Measurements from ENCODE around the gene UNC13C.
"Not testable (repeated sequence)": the region's sequence is repeated elsewhere in the genome, so short reads cannot be mapped to it uniquely, and the experiment has no call there.

Gene UNC13C

DNA sequence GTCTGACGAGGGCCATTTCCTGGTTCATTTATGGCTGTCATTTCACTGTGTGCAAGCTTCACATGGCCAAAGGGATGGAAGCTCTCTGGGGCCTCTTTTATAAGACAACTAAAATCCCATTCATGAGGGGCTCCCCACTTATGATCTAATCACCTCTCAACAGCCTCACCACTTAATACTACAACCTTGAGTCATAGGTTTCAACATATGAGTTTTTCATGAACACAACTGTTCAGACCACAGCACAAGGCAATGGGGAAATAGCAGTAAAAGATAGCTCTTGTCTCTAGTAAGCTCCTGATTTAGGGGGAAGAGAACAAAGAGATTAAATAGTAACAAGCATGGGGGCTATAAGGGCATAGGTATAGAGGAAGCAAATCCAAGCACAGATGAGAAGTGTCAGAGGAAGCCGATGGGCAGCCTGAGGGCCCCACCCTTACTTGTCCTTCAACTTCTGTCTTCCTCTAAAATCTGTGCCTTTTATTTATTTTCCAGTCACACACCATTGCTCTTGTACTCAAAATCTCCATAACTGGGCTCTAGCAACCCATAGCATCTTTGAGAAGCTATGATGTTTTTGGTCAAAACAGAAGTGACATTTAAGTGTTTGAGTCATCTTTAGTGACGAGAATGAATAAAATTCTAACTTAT is 329.1 kb downstream of the UNC13C start:
- no peak for DNase-seq

GRCh38 chr15:54307926-54308325 is 329.7 kb downstream of the UNC13C start:
- DNase-seq: no peak

- no peak for DNase-seq
Measured at GRCh38 chr15:54312528-54312927, 334.3 kb downstream of the UNC13C start.

- DNase-seq: no peak
Measured at GRCh38 chr15:54321426-54321825, 343.2 kb downstream of the UNC13C start.

- DNase-seq: no peak
Measured at GRCh38 chr15:54322341-54322740, 344.1 kb downstream of the UNC13C start.

- no peak for DNase-seq
Measured at GRCh38 chr15:54345301-54345700, 367.1 kb downstream of the UNC13C start.

- no peak for DNase-seq
Measured at GRCh38 chr15:54345827-54346226, 367.6 kb downstream of the UNC13C start.

DNA sequence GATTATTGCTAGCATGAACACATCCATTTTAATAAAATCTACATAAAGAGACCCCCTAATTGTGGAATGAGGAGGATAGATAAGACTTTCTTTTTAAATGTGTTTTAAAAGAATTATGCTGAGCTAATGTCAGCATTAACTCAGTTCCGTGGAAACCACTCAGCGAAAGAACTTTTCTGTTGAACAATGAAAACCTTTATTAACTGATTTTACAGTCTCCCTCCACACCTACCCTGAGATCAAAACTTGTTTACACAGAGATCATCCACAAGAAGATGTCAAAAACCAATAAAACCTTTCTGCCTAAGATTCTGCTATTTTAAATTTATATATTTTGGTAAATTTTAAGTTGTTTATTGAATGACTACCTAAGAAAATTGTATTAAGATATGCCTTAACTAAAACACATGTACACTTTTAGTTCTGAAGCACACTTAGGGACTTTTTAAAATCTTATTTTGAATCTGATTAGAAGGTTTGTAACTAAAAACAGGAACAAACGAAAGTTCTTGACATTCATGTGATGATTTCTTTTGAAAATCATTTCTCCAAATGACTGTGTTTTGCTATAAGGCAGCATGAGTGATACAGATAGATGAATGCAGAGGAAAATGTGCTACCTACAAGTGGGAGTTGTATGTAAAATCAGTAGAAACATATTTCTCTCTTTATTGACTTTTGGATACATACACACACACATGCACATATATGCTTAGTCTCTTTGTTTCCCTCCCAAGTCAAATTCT is 369.0 kb downstream of the UNC13C start:
- DNase-seq: no peak

DNA sequence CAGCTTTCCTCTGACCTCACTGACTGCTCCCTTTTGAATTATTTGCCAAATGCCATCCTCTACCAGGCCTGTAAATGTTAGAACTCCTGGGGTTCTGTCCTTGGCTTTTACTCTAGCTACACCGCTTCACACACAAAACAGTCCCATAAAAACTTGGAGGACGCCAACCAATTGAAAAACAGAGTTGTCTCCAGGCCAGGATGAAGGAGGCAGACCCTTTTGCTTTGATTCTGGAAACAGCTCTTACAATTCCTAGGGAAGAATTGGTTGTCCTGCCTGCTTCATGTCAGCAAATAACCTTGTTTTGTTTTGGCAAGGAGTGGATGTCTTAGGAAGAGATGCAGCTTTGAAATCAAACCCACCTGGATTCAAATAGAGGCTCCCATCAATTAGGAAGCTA is 375.5 kb downstream of the UNC13C start:
- no peak for DNase-seq

DNA sequence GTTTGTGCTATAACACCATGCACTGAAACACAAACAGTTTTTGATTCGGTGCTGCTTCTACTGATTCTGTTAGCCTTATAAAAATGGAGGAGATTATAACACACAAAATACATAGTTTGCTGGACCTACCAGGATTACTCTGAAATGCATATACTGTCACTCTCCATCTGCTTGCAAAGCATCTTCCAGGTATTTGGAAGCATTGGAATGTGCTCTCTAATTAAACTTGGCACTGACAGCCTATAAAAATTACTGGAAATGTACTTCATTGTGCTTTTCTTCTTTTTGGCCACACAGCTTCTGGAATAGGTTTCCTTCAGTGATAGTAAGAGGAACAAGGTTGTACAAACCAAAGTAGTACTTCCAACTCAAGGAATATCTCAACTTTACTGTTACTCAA is 376.1 kb downstream of the UNC13C start:
- DNase-seq: no peak

- DNase-seq: no peak
Measured at GRCh38 chr15:54364961-54365360, 386.7 kb downstream of the UNC13C start.

DNA sequence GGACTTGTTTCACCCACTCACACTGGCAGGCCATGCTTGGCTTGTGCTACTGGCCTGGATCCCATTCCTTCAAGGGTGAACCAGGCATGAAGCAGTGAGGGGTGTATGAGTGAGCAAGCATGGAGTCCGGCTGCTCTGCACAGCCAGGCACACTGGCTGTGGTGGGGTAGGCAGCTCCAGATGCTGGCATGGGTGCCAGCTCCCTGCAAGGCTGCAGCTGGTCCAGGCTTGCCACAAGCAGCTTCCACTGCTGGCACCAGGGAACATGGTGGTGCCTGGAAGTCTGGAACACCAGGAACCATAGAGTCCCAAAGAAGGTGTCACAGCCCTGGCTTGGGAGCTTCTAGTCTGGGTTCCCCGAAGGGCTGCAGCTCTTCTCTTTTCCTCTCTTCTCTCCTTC is 395.1 kb downstream of the UNC13C start:
- no peak for DNase-seq

DNA sequence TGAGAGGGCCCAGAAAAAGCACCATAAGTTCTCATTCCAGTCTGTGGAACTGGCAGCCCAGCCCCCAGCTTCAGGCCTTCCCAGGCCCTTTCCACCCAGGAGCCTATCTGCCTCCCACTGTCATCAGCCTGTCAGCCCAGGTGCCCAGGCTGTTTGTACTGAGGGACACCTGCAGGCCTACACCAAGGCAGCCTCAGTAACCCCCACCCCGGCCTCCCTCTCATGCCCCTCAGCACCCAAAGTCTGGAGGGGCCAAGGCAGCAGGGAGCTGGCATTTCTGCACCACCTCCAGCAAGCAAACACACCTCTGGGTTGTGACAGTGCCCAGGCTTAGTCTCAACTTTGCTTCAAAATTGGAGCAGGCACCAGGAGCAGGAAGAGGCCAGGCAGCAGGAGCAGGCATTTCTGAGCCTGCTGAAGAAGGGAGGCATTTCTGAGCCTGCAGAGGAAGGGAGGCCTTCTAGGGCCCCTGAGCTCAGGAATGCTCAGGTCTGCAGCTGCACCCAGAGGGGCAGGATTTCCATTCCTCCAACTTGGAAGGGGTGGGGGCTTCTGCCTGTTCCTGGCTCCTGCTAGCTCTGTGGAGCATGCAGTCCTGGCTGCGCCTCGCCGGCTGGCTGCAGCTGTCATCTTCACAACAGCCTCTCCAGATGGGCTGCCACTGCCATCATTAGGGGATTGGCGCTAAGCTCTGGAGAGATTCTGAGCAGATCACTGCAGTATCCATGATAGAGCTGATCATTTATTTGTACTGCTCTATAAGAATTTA is 396.1 kb downstream of the UNC13C start:
- DNase-seq: no peak

- DNase-seq: no peak
Measured at GRCh38 chr15:54387799-54388198, 409.6 kb downstream of the UNC13C start.

DNA sequence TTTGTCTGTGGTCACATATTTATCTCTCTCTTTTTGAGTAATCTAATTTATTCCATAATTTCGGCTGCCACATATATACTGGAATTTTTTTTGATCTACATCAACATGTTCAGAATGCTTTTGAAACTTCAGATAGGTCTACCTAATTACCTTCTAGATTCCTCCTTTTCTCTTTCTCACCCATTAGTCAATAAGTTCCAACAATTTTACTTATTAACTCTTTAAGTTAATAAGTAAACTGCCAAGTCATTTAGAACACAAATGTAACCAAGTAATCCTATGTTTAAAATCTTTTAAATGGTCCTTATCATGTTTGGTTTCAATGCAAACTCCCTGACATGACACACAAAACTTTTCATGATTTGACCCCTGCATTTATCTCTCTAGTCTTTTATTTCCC is 410.5 kb downstream of the UNC13C start:
- DNase-seq: no peak

GRCh38 chr15:54410481-54410880 is 432.2 kb downstream of the UNC13C start:
- DNase-seq: no peak

GRCh38 chr15:54424171-54424570 is 445.9 kb downstream of the UNC13C start:
- DNase-seq: no peak

GRCh38 chr15:54428596-54428995 is 450.4 kb downstream of the UNC13C start:
- no peak for DNase-seq

GRCh38 chr15:54450288-54450687 is 472.0 kb downstream of the UNC13C start:
- not testable (repeated sequence) for DNase-seq

DNA sequence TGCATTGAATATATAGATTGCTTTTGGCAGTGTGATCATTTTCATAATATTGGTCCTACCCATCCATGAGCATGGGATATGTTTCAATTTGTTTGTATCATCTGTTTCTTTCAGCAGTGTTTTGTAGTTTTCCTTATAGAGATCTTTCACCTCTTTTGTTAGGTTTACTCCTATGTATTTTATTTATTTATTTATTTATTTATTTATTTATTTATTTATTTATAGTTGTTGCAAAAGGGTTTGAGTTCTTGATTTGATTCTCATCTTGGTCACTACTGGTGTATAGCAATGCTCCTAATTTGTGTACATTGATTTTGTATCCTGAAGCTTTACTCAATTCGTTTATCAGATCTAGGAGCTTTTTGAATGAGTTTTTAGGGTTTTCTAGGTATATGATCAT is 478.2 kb downstream of the UNC13C start:
- DNase-seq: no peak

GRCh38 chr15:54462511-54462913 is 484.3 kb downstream of the UNC13C start:
- DNase-seq: no peak

DNA sequence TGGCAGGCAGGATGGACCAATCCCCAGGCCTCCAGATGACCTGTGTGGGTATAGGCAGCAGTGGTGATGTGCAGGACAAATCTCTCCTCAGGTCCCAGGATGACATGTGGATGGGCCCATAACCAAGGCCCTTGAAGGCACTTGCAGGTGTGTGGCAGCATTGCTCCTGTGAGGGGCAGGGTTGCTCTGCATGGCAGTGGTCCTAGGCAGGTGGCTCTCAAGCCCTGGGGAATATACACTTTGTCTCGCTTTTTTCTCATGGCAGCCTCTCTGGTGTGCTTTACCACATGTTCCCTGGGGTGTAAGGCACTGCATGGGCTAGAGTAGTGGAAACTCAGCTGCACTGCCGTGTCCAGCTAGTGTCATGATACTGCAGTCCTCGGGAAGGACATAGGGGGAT is 503.6 kb downstream of the UNC13C start:
- no peak for DNase-seq

GRCh38 chr15:54482251-54482650 is 504.0 kb downstream of the UNC13C start:
- DNase-seq: no peak

DNA sequence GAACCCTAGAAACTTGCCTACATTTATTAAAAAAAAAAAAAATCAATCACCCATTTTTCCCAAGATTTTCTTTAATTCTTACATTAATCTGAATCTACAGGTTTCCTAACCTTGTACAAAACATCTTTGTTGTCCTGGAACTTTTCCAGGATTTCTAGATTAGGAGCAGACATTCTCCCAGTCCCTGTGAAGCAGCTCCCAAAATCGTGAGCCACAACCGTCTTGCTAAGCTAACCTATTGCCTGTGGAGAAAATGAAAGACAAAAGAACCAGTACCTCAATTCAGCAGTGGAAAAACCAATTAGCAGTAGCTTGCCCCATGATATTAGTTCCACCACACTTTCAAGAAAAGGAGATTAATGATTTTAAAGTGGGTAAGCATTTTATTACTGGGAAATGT is 522.1 kb downstream of the UNC13C start:
- no peak for DNase-seq

Data from fibroblast of skin of back (primary cell).